Ascending aorta (tissue), 2 donors: ENCODE measurements around the gene TRIM6. TPM values are rescaled to one million over a fixed set of nuclear protein-coding genes. Genes with fewer than 3 reads are reported as not detected.
"Not testable (repeated sequence)": the region's sequence is repeated elsewhere in the genome, so short reads cannot be mapped to it uniquely, and the experiment has no call there.

Source experiments
- DNase-seq, 2 donors: peaks; one replicate each; pipeline ENCODE4 v3.0.0-alpha.2; 2019; ENCODE audit warnings: low spot score in 2 of 2
- H3K27ac ChIP-seq, 2 donors: fragments of 200-600 bp; sonication (generic); one replicate each; pipeline ENCODE4 v1.5.1; 2016 to 2017; ENCODE audit warnings: mild to moderate bottlenecking in 1 of 2
- H3K27me3 ChIP-seq: fragments of 200-600 bp; sonication (generic); one replicate; pipeline ENCODE4 v1.5.1; 2017
- H3K36me3 ChIP-seq, 2 donors: fragments of 200-600 bp; sonication (generic); one replicate each; pipeline ENCODE4 v1.5.1; 2016
- H3K4me1 ChIP-seq, 2 donors: fragments of 200-600 bp; sonication (generic); one replicate each; pipeline ENCODE4 v1.5.1; 2016 to 2017; ENCODE audit warnings: mild to moderate bottlenecking in 1 of 2
- H3K4me3 ChIP-seq, 2 donors: fragments of 200-600 bp; sonication (generic); one replicate each; pipeline ENCODE4 v1.5.1; 2016 to 2017; ENCODE audit warnings: mild to moderate bottlenecking in 1 of 2
- H3K9me3 ChIP-seq, 2 donors: fragments of 200-600 bp; sonication (generic); one replicate each; pipeline ENCODE4 v1.5.1; 2016
- CTCF ChIP-seq, 3 experiments: fragments of 200-600 bp in 2 of 3; fragments of 450-650 bp in 1 of 3; sonication (generic) in 2 of 3; IDR thresholded peaks; one replicate each; pipeline ENCODE4 v1.5.1; 2016 to 2019; ENCODE audit warnings: antibody characterized with exemption in 3 of 3, mild to moderate bottlenecking in 1 of 3, moderate library complexity in 1 of 3
- intact Hi-C: fragments of 100-400 bp; cut with DNase I; formaldehyde crosslinking; loops from one replicate; pipeline ENCODE4 v1.15.1; 2023
- total RNA-seq: library from RNA; depleted of rRNA; stranded (reverse); fragments of >200 nt; gene quantifications from one replicate; pipeline ENCODE4 v1.1.0, GENCODE V29; 2016

Gene TRIM6
- total RNA-seq, 1 donor from 2014 or later, result 0.64 TPM

- H3K4me3 ChIP-seq, result no peak overlapping the region
- H3K4me1 ChIP-seq, result no peaks in the 10 kb centered on the region
- H3K9me3 ChIP-seq, result no peaks in the 10 kb centered on the region
- DNase-seq, result no peak
- TF ChIP-seq CTCF (IDR thresholded peaks at IDR 0.05), result no peak
- peaks cover 13 to 20% of the 10 kb centered on the region in 2 donors for H3K36me3 ChIP-seq
- H3K27me3 ChIP-seq, result no peaks in the 10 kb centered on the region
- no peak overlapping the region for H3K27ac ChIP-seq
- intact Hi-C loops, result no loop called here
Observed at GRCh38 chr11:5646139-5646538, 49.7 kb downstream of the TRIM6 start.

DNA sequence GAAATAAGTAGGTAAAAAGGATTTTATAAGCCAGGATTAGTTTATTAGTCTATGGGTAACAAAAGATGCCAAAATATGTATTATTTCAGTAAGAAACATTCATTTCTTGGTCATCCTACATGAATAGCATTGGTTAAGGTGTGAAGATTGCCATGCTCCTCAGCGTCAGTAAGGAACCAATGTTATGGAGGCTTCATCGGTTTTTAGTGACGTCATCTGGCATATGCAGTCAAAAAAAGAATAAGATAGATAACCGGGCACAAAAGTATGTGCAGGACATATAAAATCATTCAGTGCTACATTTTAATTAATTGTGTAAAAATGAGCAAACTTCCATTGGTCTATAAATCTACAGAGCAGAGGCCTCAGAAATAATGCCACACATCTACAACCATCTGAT is 59.0 kb downstream of the TRIM6 start:
- no peak overlapping the region for H3K4me3 ChIP-seq
- no peaks in the 10 kb centered on the region for H3K4me1 ChIP-seq
- H3K9me3 ChIP-seq, result no peaks in the 10 kb centered on the region
- TF ChIP-seq CTCF (IDR thresholded peaks at IDR 0.05), result no peak
- H3K27ac ChIP-seq, result no peak overlapping the region
- H3K27me3 ChIP-seq, result no peaks in the 10 kb centered on the region
- DNase-seq, result no peak
- H3K36me3 ChIP-seq, result peaks cover 0 to 8% of the 10 kb centered on the region in 2 donors
- intact Hi-C loops, result no loop called here

- H3K27ac ChIP-seq, DNase-seq, H3K27me3 ChIP-seq, H3K4me3 ChIP-seq, H3K9me3 ChIP-seq, intact Hi-C loops, H3K4me1 ChIP-seq: not testable (repeated sequence)
- H3K36me3 ChIP-seq, result peaks cover 0 to 13% of the 10 kb centered on the region in 2 donors
Observed at GRCh38 chr11:5656956-5657355, 60.5 kb downstream of the TRIM6 start.

- TF ChIP-seq CTCF (IDR thresholded peaks at IDR 0.05), result no peak
Observed at GRCh38 chr11:5658318-5658717, 61.9 kb downstream of the TRIM6 start.

More at GRCh38 chr11:5658318-5658717, 61.9 kb downstream of the TRIM6 start:
- Histone ChIP-seq H3K4me3 (no peak overlapping the region), H3K4me1 (no peaks in the 10 kb centered on the region), H3K27ac (no peak overlapping the region), H3K27me3 (no peaks in the 10 kb centered on the region), H3K9me3 (no peaks in the 10 kb centered on the region), H3K36me3 (peaks cover 4 to 21% of the 10 kb centered on the region in 2 donors)
- intact Hi-C loops, result no loop called here
- no peak for DNase-seq

Other genes starting within 250 kb of the TRIM6 start
- gene OR51B6, start 245.1 kb upstream of the TRIM6 start, total RNA-seq, result not detected
- gene OR51M1, start 212.8 kb upstream of the TRIM6 start, total RNA-seq, result not detected
- gene OR51Q1, start 174.5 kb upstream of the TRIM6 start, total RNA-seq, result not detected
- gene OR51I1, start 155.1 kb upstream of the TRIM6 start, total RNA-seq, result not detected
- gene OR51I2, start 147.3 kb upstream of the TRIM6 start, total RNA-seq, result not detected
- not detected for gene OR52D1, start 108.0 kb upstream of the TRIM6 start, total RNA-seq
- gene UBQLN3, start 86.7 kb upstream of the TRIM6 start, total RNA-seq, result not detected
- not detected for gene UBQLNL, start 79.9 kb upstream of the TRIM6 start, total RNA-seq
- gene OR52H1, start 48.1 kb upstream of the TRIM6 start, total RNA-seq, result not detected
- not detected for gene OR52B6, start 15.8 kb upstream of the TRIM6 start, total RNA-seq
- gene TRIM34, start 28.4 kb downstream of the TRIM6 start, total RNA-seq, result not detected
- 45.1 TPM for gene TRIM5, start 88.4 kb downstream of the TRIM6 start, total RNA-seq
- gene TRIM22, start 93.2 kb downstream of the TRIM6 start, total RNA-seq, result 32.5 TPM
- not detected for gene OR56B1, start 139.8 kb downstream of the TRIM6 start, total RNA-seq
- not detected for gene OR52N4, start 157.6 kb downstream of the TRIM6 start, total RNA-seq
- gene OR52N5, start 186.7 kb downstream of the TRIM6 start, total RNA-seq, result not detected
- not detected for gene OR52N1, start 194.6 kb downstream of the TRIM6 start, total RNA-seq
- gene OR52N2, start 212.3 kb downstream of the TRIM6 start, total RNA-seq, result not detected
- gene OR52E6, start 245.3 kb downstream of the TRIM6 start, total RNA-seq, result not detected